ENCODE data around the gene CDK10. TPM values are rescaled to one million over a fixed set of nuclear protein-coding genes. Genes with fewer than 3 reads are reported as not detected.

CDK10 gene
- total and polyA plus RNA-seq, 9 of the 15 experiments (the other 6 are each of a cell fraction or from before 2014, with no cell fraction given), result 2.0 to 85.1 (median 40.1) TPM

- TF ChIP-seq ZBTB5 (IDR thresholded peaks at IDR 0.05) (no peak), ARID3A (IDR thresholded peaks at IDR 0.05; ENCODE audit: borderline replicate concordance, low read depth, low read length) (no peak), ZBTB12 (CRISPR knock-in tag; IDR thresholded peaks at IDR 0.05) (no peak), COPS2 (conservative IDR thresholded peaks at IDR 0.05) (no peak), HDAC6 (IDR thresholded peaks at IDR 0.05; ENCODE audit: low read depth, low read length) (no peak), HES1 (IDR thresholded peaks at IDR 0.05; ENCODE audit: low read depth) (no peak), ZNF24 (IDR thresholded peaks at IDR 0.05) (no peak), THAP12 (CRISPR knock-in tag; IDR thresholded peaks at IDR 0.05) (peak; percentile 41; the same call in 1 of the 2 replicates), SFPQ (IDR thresholded peaks at IDR 0.05; ENCODE audit: low read depth, low read length) (no peak), GTF2B (IDR thresholded peaks at IDR 0.05; ENCODE audit: extremely low read depth, insufficient read length) (no peak), ZNF778 (CRISPR knock-in tag; IDR thresholded peaks at IDR 0.05) (no peak), MAX (CRISPR knock-in tag; IDR thresholded peaks at IDR 0.05) (peak; percentile 60), L3MBTL2 (IDR thresholded peaks at IDR 0.05) (peak; percentile 73), CAMTA2 (CRISPR knock-in tag; conservative IDR thresholded peaks at IDR 0.05) (no peak)
These were observed 14.3 kb downstream of the CDK10 start (continued) for GRCh38 chr16:89700649-89701424.
